ENCODE measurements around the gene SMAD2. TPM values are rescaled to one million over a fixed set of nuclear protein-coding genes. Genes with fewer than 3 reads are reported as not detected.

SMAD2 gene
- polyA plus RNA-seq, 2 of the 4 experiments (the other 2 are of a cell fraction) = 131 to 229 TPM

DNA sequence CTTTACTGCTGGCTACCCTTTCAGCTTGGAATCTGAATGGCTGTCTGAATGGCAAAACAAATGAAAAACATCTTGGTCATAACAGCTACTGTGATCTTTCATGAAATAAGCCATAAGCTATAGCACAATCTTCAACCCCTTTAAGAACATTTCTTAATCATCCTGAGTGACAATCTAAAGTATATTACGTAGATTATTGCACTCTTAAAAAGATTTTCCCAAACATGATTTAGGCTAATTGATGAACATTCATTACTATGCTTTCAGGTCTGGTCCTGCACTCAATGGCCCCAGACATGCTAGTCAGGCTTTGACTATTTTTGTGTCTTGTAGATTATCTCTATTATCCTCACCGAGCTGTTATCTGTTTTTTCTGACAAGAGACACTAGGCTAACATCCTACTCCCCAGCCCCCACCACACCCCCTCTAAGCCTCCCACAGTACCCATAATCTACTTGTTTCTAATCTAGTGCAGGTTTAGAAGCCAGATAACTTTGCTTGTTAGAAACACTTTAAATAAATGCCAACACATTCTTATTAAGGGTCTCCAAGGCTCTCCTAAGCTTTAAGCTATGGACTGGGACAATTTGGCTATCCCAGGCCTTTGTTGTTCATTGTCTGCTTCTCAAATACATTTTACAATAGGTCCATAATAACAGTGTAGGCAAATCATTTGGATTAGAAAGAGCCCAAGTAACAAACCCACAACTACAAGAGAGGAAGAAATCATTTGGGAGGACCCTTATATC lies 4.2 kb downstream of the SMAD2 start (continued):
- TF ChIP-seq HDAC2 (IDR thresholded peaks at IDR 0.05) = no peak
- TF ChIP-seq ZC3H11A (IDR thresholded peaks at IDR 0.05) = no peak
- TF ChIP-seq RNF2 (IDR thresholded peaks at IDR 0.05; ENCODE audit: borderline replicate concordance, low read depth) = no peak
- TF ChIP-seq CBX8 (IDR thresholded peaks at IDR 0.05) = no peak
- TF ChIP-seq MAZ (IDR thresholded peaks at IDR 0.05; ENCODE audit: borderline replicate concordance, low read depth, low read length) = no peak
- no peak for TF ChIP-seq FOSL2 (IDR thresholded peaks at IDR 0.05)
- TF ChIP-seq FOSL2 (CRISPR knock-in tag; IDR thresholded peaks at IDR 0.05) = no peak
- TF ChIP-seq HOXA7 (CRISPR knock-in tag; IDR thresholded peaks at IDR 0.05) = no peak
- TF ChIP-seq SMC3 (IDR thresholded peaks at IDR 0.05) = no peak
- no peak for TF ChIP-seq CHD2 (IDR thresholded peaks at IDR 0.05; ENCODE audit: low read length, partially characterized antibody)

- DNase-seq (ENCODE audit: low read depth in 1 of 2, low spot score in 1 of 2) (no peak), FAIRE-seq (no peak), ATAC-seq (no peak)
- peaks cover 98% of the 10 kb centered on the region for H3K4me1 ChIP-seq
- H3K4me2 ChIP-seq = 0 out of 3 replicates have a peak overlapping the region, but pooled peaks have one; percentile 40
- H3K27ac ChIP-seq = peak overlapping the region in 1 of 2 experiments; percentile 40; a peak in 1 of 6 replicates
- ChIA-PET CTCF (no interaction called here), POLR2A (interaction anchor here (0.8 kb wide), 1 partner anchor 72 kb away, joined by 5 read pairs; no protein-coding TSS in a partner anchor)
- WGBS (ENCODE audit: missing lambda C conversion rate) = 91% methylated on average over 6 of the region's 6 CpGs
- H3K9me3 ChIP-seq = no peaks in the 10 kb centered on the region
- TF ChIP-seq ESRRA (IDR thresholded peaks at IDR 0.05; ENCODE audit: borderline replicate concordance, low read length) = no peak
- no peak for TF ChIP-seq KDM5A (IDR thresholded peaks at IDR 0.05)
- TF ChIP-seq ZFP36 (IDR thresholded peaks at IDR 0.05; ENCODE audit: borderline replicate concordance, partially characterized antibody) = no peak
- H3K4me3 ChIP-seq = no peak overlapping the region
Measured at GRCh38 chr18:47919916-47920315, 10.5 kb downstream of the SMAD2 start.

- Histone ChIP-seq H3K27ac (peak overlapping the region; percentile 33 to 40; a peak in 4 of 6 replicates), H3K4me2 (peak overlapping the region; percentile 40), H3K4me3 (no peak overlapping the region), H3K4me1 (peaks cover 100% of the 10 kb centered on the region), H3K9me3 (no peaks in the 10 kb centered on the region)
- ATAC-seq (no peak), DNase-seq (ENCODE audit: low read depth in 1 of 2, low spot score in 1 of 2) (no peak), FAIRE-seq (no peak)
- no peak for TF ChIP-seq PHF8 (IDR thresholded peaks at IDR 0.05; ENCODE audit: borderline replicate concordance, low read depth)
- TF ChIP-seq JUN (IDR thresholded peaks at IDR 0.05) = no peak
- TF ChIP-seq JUNB (IDR thresholded peaks at IDR 0.05) = no peak
- no peak for TF ChIP-seq RARB (CRISPR knock-in tag; IDR thresholded peaks at IDR 0.05)
- no peak for TF ChIP-seq BHLHE40 (IDR thresholded peaks at IDR 0.05; ENCODE audit: low read depth, low read length)
- TF ChIP-seq, protein P1, sequence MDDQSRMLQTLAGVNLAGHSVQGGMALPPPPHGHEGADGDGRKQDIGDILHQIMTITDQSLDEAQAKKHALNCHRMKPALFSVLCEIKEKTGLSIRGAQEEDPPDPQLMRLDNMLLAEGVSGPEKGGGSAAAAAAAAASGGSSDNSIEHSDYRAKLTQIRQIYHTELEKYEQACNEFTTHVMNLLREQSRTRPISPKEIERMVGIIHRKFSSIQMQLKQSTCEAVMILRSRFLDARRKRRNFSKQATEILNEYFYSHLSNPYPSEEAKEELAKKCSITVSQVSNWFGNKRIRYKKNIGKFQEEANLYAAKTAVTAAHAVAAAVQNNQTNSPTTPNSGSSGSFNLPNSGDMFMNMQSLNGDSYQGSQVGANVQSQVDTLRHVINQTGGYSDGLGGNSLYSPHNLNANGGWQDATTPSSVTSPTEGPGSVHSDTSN (IDR thresholded peaks at IDR 0.05) = no peak
- TF ChIP-seq EHMT2 (IDR thresholded peaks at IDR 0.05; ENCODE audit: low read depth) = no peak
- TF ChIP-seq, protein P2, sequence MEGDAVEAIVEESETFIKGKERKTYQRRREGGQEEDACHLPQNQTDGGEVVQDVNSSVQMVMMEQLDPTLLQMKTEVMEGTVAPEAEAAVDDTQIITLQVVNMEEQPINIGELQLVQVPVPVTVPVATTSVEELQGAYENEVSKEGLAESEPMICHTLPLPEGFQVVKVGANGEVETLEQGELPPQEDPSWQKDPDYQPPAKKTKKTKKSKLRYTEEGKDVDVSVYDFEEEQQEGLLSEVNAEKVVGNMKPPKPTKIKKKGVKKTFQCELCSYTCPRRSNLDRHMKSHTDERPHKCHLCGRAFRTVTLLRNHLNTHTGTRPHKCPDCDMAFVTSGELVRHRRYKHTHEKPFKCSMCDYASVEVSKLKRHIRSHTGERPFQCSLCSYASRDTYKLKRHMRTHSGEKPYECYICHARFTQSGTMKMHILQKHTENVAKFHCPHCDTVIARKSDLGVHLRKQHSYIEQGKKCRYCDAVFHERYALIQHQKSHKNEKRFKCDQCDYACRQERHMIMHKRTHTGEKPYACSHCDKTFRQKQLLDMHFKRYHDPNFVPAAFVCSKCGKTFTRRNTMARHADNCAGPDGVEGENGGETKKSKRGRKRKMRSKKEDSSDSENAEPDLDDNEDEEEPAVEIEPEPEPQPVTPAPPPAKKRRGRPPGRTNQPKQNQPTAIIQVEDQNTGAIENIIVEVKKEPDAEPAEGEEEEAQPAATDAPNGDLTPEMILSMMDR (IDR thresholded peaks at IDR 0.05) = no peak
- TF ChIP-seq ZSCAN20 (CRISPR knock-in tag; IDR thresholded peaks at IDR 0.05) = no peak
- ChIA-PET CTCF (no interaction called here), POLR2A (no interaction called here)
- 80% methylated on average over 8 of the region's 8 CpGs for WGBS (ENCODE audit: missing lambda C conversion rate)
Measured at GRCh38 chr18:47917923-47918610, 12.4 kb downstream of the SMAD2 start.
